Fibroblast of skin of right biceps (primary cell): ENCODE data around the gene BCL7C.
"Not testable (repeated sequence)": the region's sequence is repeated elsewhere in the genome, so short reads cannot be mapped to it uniquely, and the experiment has no call there.

ENCODE experiments used
- DNase-seq: peaks from one replicate; pipeline ENCODE4 v3.0.0-alpha.2; 2013

Gene BCL7C

DNA sequence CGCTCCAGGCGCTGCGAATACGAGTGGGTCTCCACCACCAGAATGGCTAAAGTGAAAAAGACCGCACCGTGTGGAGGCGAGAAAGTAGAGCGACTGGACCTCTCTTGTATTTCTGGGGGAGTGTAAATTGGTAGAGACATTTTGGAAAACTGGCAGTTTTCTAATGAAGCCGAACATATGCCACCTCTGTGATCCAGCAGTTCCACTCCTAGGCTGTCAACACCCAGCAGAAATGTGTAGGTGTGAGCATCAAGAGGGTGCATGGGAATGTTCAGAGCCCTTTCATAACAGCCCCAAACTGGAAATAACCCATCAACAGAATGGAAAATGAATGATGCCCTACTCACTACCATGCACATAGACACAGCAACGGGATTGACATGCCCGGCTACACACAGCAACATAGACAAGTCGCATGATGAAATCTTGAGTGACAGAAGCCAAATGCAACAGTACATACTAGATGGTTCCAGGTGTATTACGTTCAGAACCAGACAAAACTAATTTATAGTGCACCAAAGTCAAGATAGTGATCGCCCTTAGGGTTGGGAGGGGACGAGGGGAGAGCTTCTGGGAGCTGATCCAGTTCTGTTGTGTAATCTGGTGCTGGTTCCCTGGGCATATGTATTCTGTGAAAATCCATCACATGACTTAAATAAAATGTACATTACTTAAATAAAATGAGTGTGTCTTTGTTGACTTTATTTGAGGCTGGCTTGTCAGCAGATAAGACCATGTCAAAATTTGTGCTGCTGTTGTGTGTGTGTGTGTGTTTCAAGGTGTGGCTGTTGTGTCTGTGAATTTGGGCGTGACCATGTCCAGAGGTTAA, 877 bp upstream of the BCL7C start:
- no peak for DNase-seq

DNA sequence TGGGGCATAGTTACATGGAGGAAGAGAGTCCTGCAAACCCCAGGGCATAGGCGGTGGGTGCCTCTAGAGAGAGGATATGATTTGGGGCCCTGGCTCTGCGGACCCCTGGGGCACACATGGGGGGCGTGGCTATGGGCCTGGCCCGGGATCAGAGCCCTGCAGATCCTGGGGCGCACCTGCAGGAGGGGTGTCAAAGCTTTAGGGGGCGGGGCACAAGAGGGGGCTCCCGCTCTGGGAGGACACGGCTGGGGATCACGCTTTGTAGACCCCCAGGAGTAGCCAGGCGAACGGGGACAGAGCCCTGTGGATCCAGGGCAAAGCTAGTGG, 497 bp downstream of the BCL7C start:
- no peak for DNase-seq

DNA sequence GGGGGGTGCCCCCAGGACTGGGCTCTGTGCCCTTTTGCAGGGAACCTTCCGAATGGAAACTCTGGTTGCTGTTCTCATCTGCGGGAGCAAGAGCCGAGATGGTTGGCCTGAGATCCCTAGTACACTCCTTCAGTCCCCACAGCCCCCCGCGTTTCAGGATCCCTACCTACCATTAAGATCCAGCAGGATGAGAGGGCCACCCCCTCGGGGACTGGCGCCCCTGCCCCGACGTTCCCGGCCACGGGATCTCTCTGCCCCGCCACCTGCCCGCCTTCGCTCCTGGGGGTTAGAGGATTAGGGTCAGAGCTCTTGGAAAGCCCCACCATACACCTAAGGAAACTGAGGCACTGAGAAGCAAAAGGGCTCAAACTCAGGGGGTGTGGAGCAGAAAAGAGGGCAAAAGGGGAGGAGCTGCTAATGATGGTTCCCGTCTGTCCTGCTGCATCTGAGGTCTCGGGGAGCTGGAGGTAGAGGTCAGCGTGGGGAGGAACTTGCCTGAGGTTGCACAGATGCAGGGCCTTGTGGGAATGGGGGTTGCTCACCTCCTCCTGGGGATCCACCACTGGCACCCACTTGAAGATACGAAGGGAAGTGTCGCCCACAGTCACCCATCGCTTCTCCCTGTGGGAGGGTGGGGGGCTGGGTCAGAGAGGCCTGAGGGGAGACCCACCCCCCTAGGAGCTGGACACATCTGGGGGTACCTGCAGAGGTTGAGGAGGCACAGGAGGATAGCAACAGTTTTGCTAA, 1.0 kb downstream of the BCL7C start:
- no peak for DNase-seq

DNA sequence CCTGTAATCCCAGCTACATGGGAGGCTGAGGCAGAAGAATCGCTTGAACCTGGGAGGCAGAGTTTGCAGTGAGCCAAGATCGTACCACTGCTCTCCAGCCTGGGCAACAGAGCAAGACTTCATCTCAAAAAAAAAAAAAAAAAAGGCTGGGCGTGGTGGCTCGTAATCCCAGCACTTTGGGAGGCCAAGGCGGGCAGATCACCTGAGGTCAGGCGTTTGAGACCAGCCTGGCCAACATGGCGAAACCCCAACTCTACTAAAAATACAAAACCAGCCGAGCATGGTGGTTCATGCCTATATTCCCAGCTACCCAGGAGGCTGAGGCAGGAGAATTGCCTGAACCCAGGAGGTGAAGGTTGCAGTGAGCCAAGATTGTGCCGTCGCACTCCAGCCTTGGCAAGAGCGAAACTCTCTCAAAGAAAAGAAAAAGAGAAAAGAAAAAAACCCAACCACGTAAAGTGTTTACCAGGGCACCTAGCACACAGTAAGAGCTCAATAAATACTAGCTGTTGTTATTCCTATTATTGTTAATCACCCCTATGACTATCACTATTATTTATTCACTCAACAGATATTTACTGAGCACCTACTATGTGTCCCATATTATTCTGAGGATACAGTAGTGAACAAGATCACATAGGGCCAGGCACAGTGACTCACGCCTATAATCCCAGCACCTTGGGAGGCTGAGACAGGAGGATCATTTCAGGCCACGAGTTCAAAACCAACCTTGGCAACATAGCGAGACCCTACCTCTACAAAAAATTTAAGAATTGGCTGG, 2.6 kb downstream of the BCL7C start:
- not testable (repeated sequence) for DNase-seq

DNA sequence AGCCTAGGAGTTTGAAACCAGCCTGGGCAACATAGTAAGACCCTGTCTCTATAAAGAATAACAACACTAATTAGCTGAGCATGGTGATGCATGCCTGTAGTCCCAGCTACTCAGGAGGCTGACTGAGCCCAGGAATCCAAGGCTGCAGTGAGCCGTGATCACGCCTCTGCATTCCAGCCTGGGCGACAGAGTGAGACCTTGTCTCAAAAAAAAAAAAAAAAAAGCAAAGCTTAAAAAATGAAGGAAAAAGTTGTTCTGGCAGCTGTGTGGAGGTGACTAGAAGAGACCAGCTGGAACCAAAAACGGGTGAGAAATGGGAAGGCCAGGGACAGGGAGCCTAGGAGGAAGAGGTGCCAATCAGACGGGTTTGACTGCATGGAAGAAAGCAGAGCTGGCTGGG, 4.2 kb downstream of the BCL7C start:
- no peak for DNase-seq

DNA sequence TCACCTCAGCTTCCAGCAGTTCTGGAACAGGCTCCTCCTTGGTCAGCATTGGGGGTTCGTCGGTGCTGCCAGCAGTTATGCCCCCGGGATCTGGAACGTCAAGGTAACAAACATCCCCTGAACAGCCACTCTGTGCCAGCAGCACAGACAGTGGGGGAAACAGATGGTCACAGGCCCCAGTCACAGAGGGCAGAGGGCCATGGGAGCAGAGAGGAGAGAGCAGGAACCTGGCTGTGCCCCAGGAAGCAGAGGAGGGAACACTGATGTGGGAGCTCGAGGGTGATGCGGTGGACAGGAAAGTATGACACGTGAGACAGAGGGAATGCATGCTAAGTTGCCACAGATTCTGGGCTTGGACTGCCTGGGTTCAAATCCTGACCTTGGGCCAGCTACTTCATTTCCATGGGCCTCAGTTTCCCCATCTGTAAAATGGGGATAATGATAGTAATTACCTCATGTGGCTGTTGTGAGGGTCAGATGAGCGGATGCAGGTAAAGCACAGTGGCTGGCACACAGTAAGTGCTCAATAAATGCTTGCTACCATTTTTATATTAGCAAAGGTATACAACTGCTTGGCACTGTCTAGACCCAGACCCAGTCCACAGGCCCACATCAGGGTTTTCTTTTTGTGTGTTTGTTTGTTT, 4.9 kb downstream of the BCL7C start:
- DNase-seq, result no peak

DNA sequence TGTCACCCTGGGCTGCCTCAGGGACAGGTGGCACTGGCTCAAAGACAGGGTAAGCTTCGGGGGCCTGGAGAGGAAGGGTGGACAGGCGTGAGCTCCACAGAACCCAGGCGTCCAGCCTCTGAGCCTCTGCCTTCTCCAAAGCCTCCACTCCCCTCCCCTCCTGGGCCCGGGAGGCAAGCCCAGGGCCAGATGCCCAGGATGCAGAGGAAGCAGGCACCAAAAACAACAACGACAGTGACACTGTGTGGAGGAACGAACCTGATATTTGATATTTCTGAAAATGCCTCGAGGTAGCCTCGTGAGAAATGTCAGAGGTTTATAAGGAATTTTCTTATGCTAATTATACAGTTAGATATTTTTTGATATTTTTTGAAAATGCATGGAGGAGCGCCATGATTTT, 6.0 kb downstream of the BCL7C start:
- no peak for DNase-seq

DNA sequence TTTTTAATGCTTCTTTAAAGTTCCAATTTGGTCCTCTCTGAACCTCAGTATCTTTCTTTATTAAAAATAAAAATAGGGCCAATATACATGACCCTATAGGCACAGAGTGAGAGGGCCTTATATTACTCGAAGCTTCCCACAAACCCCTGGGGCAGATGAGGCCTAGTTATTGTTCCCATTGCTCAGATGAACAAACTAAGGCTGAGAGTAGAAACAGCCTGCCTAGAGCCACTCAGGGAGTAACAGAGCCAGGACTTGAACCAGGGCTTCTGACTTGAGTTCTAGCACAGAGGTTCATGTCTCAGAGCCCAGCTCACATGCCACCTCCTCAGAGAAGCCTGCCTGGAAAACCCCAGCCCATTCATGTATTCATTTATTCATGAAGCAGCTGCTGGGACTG, 7.7 kb downstream of the BCL7C start:
- no peak for DNase-seq

DNA sequence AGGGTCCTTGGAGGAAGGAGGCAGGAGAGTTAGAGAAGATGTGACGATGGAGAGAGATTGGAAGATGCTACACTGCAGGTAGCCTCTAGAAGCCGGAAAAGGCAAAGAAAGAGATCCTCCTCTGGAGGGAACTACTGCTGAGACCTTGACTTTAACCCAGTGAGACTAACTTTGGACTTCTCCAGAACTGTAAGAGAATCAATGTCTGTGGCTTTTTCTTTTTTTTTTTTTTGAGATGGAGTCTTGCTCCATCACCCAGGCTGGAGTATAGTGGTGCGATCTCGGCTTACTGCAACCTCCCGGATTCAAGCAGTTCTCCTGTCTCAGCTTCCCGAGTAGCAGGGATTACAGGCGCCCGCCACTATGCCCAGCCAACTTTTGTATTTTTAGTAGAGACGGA, 8.7 kb downstream of the BCL7C start:
- no peak for DNase-seq

DNA sequence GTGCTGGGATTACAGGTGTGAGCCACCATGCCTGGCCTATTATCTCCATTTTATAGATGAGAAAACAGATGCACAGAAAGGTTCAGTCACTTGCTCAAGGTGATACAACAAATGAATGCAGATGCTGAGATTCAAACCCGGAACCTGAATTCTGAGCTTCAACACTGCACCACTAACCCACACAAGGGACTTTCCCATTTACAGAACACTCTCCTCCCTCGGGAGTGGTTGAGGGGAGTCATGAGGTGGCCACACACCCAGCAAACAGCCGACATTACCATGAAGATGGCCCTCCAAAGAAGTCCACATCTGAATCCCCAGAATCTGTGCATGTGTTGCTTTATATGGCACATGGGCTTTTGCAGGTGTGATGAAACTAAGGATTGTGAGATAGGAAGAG, 9.1 kb downstream of the BCL7C start:
- no peak for DNase-seq

DNA sequence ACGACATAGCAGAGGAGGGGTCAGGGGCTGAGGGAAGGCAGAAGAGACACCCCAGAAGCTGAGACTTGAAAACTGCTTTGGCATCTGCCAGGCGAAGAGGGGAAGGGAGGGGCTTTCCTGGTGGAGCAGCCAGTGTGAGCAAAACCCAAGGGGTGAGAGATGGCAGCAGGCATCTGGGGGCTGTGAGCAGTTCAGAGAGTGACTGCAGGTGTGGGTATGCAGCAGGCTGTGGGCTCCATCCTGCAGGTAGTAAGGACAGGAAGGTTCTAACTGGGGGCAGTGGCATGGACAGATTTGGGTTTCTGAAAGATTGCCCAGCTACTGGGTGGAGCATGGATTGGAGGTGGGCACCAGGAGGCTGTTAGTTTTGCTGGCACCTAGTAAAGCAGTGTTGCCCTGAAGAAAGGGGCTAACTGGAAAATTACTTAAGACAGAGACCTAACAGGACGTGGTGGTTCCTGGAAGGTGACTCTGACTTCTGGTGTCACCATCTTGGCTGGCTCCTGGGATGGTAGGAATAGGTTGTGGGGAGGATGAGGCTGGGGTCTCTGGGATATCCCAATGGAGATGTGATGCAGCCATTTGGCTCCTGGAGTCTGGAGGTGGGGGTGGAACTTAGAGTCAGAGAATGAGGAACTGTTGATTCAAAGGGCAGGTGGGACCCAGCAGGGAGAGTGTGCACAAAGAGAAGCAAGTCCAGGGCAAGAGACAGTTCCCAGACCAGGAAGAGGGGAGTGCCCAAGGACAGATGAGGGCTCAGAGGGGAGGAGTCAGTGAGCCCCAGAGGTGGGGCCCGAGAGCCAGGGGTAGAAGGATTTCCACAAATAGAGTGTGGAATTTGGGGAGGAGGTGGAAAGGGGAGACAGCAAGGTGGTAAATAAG, 11.2 kb downstream of the BCL7C start:
- no peak for DNase-seq

DNA sequence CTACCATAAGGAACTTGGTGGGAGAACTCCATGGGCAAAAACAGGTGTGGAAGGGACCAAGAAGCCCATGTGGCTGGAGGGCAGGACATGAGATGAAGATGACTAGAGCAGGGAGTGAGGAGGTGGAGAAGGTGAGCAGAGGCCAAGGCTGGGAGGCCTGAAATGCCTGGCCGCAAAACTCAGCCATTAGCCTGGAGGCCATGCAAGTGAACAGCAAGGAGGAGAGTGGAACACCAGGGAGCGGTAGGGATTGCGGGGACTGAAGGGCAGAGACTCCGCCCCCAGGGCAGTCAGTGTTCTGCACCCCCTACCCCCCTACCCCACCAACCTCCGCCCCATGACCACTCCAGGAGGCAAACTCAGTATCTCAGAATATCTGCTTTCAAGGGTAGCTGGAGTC, 17.0 kb downstream of the BCL7C start:
- DNase-seq, result no peak

DNA sequence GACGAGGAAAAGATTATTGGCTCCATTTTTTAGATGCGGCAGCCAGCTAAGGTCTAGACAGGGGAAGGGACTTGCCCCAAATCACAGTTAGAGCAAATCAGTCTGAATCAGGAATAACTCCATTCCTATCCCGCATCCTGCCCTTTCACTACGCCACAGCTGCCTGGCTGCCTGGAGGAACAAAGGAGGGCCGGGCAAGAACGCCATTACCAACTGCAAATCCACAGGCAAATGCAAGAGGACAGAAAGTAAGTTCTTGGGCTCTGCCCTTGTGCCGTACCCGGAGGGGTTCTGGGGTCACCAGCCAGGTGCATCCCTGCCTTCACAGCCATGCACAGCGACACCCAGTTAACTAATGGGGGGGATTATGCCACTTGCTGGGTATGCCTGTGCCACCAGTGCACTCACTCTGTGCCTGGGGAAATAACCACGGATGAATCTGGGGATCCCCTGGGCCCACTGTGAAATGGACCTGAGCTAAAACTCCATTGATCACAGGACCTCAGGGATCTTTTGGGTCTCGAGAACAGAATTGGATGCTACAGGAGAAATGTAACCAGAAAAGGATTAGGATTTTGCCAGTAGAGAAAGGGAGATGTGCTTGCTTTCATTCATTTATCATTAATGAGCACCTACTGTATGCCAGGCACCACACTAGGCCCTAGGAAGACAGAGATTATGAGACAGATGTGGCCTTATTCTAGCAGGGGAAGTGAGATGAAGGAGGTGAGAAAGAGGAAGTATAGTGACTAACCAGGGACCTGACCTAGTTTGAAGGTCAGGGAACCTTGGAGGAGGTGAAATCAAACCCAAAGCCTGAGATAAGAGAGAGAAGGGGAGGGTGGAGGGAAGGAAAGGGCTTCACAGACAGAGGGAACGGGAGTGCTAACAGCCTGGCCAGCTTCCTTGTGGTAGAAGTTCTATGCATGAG, 17.7 kb downstream of the BCL7C start:
- peak; percentile 17 for DNase-seq

DNA sequence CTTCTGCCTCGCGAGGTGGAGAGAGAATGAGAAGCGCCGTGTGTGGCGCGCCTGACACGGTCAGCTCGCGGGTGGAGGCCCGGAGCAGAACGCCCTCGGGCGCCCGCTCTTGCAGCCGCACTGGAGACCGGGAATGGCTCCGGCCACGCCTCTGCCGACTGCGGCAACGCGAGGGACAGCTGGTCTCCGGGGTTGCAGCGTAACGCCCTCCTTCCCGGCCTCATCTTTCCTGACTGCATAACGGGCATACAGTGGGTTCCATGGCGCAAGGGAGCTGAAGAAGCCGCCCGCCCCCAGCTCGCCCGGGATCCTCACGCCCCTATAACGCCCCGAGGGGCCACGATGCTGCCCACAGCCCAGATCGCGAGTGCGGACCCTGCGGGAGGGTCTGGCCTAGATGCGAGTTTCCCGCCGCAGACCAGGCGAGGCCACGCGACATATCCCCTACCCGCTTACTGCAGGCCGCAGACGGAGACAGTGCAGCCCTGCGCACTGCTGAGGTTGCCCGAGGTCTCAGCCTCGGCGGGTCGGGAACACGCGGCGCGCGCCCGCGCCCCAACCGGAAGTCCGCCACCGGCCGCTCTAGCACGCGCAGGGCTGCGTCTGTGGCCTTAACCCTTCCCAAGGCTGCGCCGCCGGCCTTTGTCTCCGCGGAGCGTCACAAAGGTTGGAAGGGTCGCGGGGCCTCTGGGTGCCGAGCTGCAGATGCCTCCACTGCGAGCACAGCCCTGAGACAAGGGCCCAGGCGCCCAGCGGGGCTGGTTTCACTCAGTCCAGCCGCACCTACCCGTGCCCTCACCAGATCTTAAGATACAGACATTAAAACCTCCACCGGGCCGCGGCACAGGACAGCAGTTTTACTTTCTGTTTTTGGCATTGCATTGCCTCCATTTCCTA, 18.8 kb downstream of the BCL7C start:
- peak; percentile 90 for DNase-seq

DNA sequence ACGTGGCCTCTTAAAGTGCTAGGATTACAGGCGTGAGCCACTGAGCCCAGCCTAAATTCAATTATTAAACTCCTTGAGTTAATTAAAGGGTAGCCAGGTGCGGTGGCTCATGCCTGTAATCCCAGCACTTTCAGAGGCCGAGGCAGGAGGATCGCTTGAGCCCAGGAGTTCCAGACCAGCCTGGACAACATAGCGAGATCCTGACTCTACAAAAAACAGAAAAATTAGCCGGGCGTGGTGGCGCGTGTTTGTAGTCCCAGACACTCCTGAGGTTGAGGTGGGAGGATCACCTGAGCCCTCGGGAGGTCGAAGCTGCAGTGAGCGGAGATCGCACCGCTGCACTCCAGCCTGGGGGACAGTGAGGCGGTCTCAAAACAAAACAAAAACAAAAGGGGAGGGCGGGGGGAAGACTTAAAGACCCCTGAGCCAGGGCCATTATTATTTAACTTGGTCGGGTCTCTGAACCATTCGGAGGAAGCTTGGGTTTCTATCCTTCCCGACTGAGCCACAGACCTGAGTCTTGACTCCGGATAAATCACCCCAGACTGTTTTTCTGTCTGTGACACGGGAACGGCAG, 19.5 kb downstream of the BCL7C start:
- DNase-seq, result no peak

DNA sequence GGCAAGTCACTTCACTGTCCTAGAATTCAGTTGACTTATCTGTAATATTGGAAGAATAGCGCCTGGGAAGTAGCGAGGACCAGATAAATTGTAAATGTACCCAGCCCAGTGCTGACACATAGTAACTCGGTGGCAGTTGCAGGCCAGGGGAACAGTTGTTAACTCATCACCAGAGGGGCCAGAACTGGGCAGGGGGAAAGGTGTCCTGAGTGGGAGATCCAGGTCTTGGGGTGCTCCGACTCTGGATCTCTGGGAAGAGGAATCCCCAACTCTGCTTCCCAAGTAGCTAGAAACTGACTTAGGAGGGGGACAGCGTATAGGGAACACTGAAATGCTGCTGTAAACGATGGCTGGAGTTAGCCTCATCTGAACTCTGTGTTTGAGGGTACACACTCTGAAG, 23.0 kb downstream of the BCL7C start:
- no peak for DNase-seq

DNA sequence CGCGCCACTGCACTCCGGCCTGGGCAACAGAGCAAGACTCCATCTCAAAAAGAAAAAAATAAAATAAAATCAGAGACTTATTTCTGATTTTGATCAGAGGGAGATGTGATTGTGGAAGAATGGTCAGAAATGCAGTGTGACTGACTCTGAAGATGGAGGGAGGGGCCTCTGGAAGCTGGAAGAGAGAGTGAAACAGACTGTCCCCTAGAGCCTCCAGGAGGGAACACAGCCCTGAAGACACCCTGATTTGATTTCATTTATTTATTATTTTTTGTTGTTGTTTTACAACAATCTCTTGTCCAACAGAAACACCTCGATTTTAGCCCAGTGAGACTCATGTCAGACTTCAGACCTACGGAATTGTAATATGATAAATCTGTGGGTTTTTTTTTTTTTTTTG, 26.1 kb downstream of the BCL7C start:
- peak; percentile 16 for DNase-seq

DNA sequence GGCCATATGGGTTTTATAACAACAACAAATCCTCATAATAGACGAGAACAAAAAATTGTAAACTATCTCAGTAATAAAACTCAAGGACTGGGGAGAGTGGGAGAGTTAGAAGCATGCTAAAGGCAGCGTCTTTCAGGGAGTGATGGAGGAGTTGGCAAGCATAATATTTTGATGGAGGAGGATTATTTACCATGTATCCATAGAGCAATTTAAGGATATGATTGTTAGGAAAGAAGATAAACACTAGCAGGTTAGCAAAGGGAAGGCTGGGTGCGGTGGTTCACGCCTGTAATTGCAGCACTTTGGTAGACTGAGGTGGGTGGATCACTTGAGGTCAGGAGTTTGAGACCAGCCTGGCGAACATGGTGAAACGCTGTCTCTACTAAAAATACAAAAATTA, 27.8 kb downstream of the BCL7C start:
- no peak for DNase-seq

DNA sequence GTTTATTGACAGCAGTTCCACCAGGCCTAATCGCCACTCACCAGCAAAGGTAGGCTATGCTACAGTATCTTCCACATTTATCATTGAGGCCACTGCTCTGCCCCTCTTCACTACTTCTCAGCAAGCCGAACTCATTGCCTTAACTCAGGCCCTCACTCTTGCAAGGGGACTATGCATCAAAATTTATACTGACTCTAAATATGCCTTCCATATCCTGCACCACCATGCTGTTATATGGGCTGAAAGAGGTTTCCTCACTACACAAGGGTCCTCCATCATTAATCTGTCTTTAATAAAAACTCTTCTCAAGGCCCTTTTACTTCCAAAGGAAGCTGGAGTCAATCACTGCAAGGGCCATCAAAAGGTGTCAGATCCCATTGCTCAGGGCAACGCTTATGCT, 30.7 kb downstream of the BCL7C start:
- DNase-seq, result not testable (repeated sequence)

DNA sequence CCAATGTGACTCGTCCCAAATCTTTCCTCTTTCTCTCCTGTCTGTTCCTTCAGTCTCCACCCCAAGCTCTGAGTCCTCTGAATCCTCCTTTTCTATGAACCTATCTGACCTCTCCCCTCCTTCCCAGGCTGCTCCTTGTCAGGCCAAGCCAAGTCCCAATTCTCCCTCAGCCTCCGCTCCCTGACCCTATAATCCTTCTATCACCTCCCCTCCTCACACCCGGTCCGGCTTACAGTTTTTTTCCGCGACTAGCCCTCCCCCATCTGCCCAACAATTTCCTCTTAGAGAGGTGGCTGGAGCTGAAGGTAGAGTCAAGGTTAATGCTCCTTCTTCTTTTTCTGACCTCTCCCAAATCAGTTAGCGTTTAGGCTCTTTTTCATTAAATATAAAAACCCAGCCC, 33.1 kb downstream of the BCL7C start:
- not testable (repeated sequence) for DNase-seq
